Sigmoid colon (tissue), 7 donors: ENCODE results near the gene FNDC1. TPM values are rescaled to one million over a fixed set of nuclear protein-coding genes. Genes with fewer than 3 reads are reported as not detected.

Source experiments
- DNase-seq: peaks from one replicate; pipeline ENCODE4 v3.0.0-alpha.2; 2019
- H3K27ac ChIP-seq, 4 donors: fragments of 200-600 bp; sonication (generic); one replicate each; pipeline ENCODE4 v1.5.1; 2016 to 2019; ENCODE audit warnings: mild to moderate bottlenecking in 1 of 4
- H3K27me3 ChIP-seq, 3 donors: fragments of 200-600 bp; sonication (generic); one replicate each; pipeline ENCODE4 v1.5.1; 2019; ENCODE audit warnings: mild to moderate bottlenecking in 1 of 3
- H3K36me3 ChIP-seq, 4 donors: fragments of 200-600 bp; sonication (generic); one replicate each; pipeline ENCODE4 v1.5.1; 2016 to 2019
- H3K4me1 ChIP-seq, 4 donors: fragments of 200-600 bp; sonication (generic); one replicate each; pipeline ENCODE4 v1.5.1; 2017 to 2019
- H3K4me3 ChIP-seq, 4 donors: fragments of 200-600 bp; sonication (generic); one replicate each; pipeline ENCODE4 v1.5.1; 2017 to 2019; ENCODE audit warnings: mild to moderate bottlenecking in 2 of 4, moderate library complexity in 1 of 4
- H3K9me3 ChIP-seq, 4 donors: fragments of 200-600 bp in 3 of 4; sonication (generic) in 3 of 4; one replicate each; pipeline versions ENCODE4 v1.5.1 to v1.6.1; 2013 to 2019
- CTCF ChIP-seq, 4 experiments: fragments of 450-650 bp in 3 of 4; fragments of 200-600 bp in 1 of 4; IDR thresholded peaks; one replicate each; pipeline ENCODE4 v1.5.1; 2016 to 2019; ENCODE audit warnings: antibody characterized with exemption in 4 of 4, mild to moderate bottlenecking in 3 of 4, moderate library complexity in 2 of 4
- EP300 ChIP-seq, 4 donors: sonication (generic); formaldehyde crosslinking; IDR thresholded peaks; one replicate each; pipeline ENCODE4 v1.6.1; 2017; ENCODE audit warnings: antibody characterized with exemption in 4 of 4
- POLR2A ChIP-seq, 2 donors: fragments of 450-650 bp; IDR thresholded peaks; one replicate each; pipeline ENCODE4 v1.6.1; 2016; ENCODE audit warnings: antibody characterized with exemption in 2 of 2, mild to moderate bottlenecking in 2 of 2, moderate library complexity in 2 of 2
- POLR2AphosphoS5 ChIP-seq, 4 donors: sonication (generic); formaldehyde crosslinking; IDR thresholded peaks; one replicate each; pipeline ENCODE4 v1.6.1; 2017; ENCODE audit warnings: antibody characterized with exemption in 4 of 4
- whole genome bisulfite sequencing, 2 donors: extraction: QIAGEN DNeasy Blood & Tissue Kit; methylation state at CpG; one replicate each; pipeline ENCODE4 v1.1.7; 2013; 5-methylcytosine and 5-hydroxymethylcytosine counted together
- intact Hi-C: fragments of 100-400 bp; cut with DNase I; formaldehyde crosslinking; loops from one replicate; pipeline ENCODE4 v1.15.1; 2023
- polyA plus RNA-seq, 3 donors: library from polyadenylated mRNA; stranded (reverse); fragments of 200-250 nt; gene quantifications; one replicate each; pipeline ENCODE4 v1.2.3, GENCODE V29; 2013
- total RNA-seq, 4 donors: library from RNA; depleted of rRNA; stranded (reverse); fragments of >200 nt; gene quantifications; one replicate each; pipeline ENCODE4 v1.1.0, GENCODE V29; 2016
- donor health status: healthy with polysubstance abuse.
- donor health status: Bipolar disorder and iron deficiency.
- donor health status: healthy.

FNDC1 gene
- total and polyA plus RNA-seq, 7 donors: 0.89 to 19.8 (median 16.8) TPM; not detected in 2

- no peak for DNase-seq
- no peaks in the 10 kb centered on the region for H3K27me3 ChIP-seq
- intact Hi-C loops: no loop called here
- no peak overlapping the region for H3K4me3 ChIP-seq
- H3K27ac ChIP-seq: no peak overlapping the region
- no peaks in the 10 kb centered on the region for H3K4me1 ChIP-seq
- no peaks in the 10 kb centered on the region for H3K36me3 ChIP-seq
- TF ChIP-seq POLR2AphosphoS5 (IDR thresholded peaks at IDR 0.05) (no peak), POLR2A (IDR thresholded peaks at IDR 0.05) (no peak), CTCF (IDR thresholded peaks at IDR 0.05) (no peak), EP300 (IDR thresholded peaks at IDR 0.05) (no peak)
- H3K9me3 ChIP-seq: no peaks in the 10 kb centered on the region
Observed at GRCh38 chr6:159261995-159262394, 92.8 kb downstream of the FNDC1 start.

DNA sequence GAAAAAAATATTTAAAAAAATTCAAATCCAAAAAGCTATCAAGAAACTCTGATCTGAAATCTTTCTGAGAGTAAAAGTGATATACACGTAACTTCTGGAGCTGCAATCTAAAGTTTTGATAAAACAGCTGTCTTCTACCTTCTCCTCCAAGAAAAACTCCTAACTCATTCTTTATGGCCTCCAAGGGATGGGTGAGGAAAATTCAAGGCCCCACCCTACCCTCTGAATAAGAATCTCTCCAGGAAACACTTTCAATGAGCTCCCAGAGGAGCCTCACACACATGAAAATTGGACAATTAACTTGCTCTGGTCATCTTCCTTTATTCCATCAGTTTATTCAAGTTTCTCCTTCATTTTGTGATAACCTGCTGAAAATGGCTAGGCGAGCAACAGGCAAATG is 93.4 kb downstream of the FNDC1 start:
- Histone ChIP-seq H3K4me1 (no peaks in the 10 kb centered on the region), H3K27ac (no peak overlapping the region), H3K9me3 (no peaks in the 10 kb centered on the region), H3K36me3 (no peaks in the 10 kb centered on the region), H3K4me3 (no peak overlapping the region), H3K27me3 (no peaks in the 10 kb centered on the region)
- intact Hi-C loops: no loop called here
- no peak for TF ChIP-seq EP300 (IDR thresholded peaks at IDR 0.05)
- no peak for TF ChIP-seq POLR2A (IDR thresholded peaks at IDR 0.05)
- no peak for TF ChIP-seq POLR2AphosphoS5 (IDR thresholded peaks at IDR 0.05)
- no peak for TF ChIP-seq CTCF (IDR thresholded peaks at IDR 0.05)
- no peak for DNase-seq
- 86 to 88% methylated on average over 2 of the region's 2 CpGs for WGBS, 2 donors

GRCh38 chr6:159267165-159267564 is 98.0 kb downstream of the FNDC1 start:
- 55 to 60% methylated on average over 4 of the region's 4 CpGs for WGBS, 2 donors
- DNase-seq: no peak
- Histone ChIP-seq H3K9me3 (no peaks in the 10 kb centered on the region), H3K4me1 (no peaks in the 10 kb centered on the region), H3K36me3 (no peaks in the 10 kb centered on the region), H3K27me3 (no peaks in the 10 kb centered on the region), H3K27ac (no peak overlapping the region), H3K4me3 (no peak overlapping the region)
- intact Hi-C loops: no loop called here
- TF ChIP-seq EP300 (IDR thresholded peaks at IDR 0.05) (no peak), POLR2AphosphoS5 (IDR thresholded peaks at IDR 0.05) (no peak), POLR2A (IDR thresholded peaks at IDR 0.05) (no peak), CTCF (IDR thresholded peaks at IDR 0.05) (no peak)

GRCh38 chr6:159268511-159268910 is 99.3 kb downstream of the FNDC1 start:
- Histone ChIP-seq H3K27me3 (no peaks in the 10 kb centered on the region), H3K4me3 (no peak overlapping the region), H3K4me1 (no peaks in the 10 kb centered on the region), H3K9me3 (no peaks in the 10 kb centered on the region), H3K36me3 (no peaks in the 10 kb centered on the region), H3K27ac (no peak overlapping the region)
- intact Hi-C loops: no loop called here
- DNase-seq: no peak
- TF ChIP-seq POLR2AphosphoS5 (IDR thresholded peaks at IDR 0.05): no peak
- WGBS, 2 donors: 87 to 94% methylated on average over 1 of the region's 1 CpG

DNA sequence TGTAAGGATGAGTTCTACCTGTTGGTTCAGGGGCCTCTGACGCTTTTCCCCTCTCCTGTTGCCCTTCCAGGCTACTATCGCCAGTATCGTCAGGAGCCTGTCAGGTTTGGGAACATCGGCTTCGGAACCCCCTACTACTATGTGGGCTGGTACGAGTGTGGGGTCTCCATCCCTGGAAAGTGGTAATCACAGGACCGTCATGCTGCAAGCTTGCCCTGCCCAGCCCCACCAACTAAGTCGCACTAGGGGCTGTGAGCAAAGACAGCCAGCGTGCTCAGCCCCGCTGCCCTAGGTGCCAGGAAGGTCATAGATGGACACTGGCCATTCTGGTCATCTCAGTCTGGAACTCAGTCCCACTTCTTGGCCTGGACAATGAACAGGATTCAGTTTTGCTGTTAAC is 102.1 kb downstream of the FNDC1 start:
- no peak overlapping the region for H3K4me3 ChIP-seq
- DNase-seq: no peak
- 80 to 84% methylated on average over 10 of the region's 10 CpGs for WGBS, 2 donors
- intact Hi-C loops: no loop called here
- no peak overlapping the region for H3K27ac ChIP-seq
- H3K36me3 ChIP-seq: no peaks in the 10 kb centered on the region
- TF ChIP-seq CTCF (IDR thresholded peaks at IDR 0.05) (no peak), EP300 (IDR thresholded peaks at IDR 0.05) (no peak), POLR2A (IDR thresholded peaks at IDR 0.05) (no peak), POLR2AphosphoS5 (IDR thresholded peaks at IDR 0.05) (no peak)
- H3K9me3 ChIP-seq: no peaks in the 10 kb centered on the region
- no peaks in the 10 kb centered on the region for H3K27me3 ChIP-seq
- no peaks in the 10 kb centered on the region for H3K4me1 ChIP-seq
